ENCODE data around the gene MLST8.

The MLST8 gene, protein sequence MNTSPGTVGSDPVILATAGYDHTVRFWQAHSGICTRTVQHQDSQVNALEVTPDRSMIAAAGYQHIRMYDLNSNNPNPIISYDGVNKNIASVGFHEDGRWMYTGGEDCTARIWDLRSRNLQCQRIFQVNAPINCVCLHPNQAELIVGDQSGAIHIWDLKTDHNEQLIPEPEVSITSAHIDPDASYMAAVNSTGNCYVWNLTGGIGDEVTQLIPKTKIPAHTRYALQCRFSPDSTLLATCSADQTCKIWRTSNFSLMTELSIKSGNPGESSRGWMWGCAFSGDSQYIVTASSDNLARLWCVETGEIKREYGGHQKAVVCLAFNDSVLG

DNA sequence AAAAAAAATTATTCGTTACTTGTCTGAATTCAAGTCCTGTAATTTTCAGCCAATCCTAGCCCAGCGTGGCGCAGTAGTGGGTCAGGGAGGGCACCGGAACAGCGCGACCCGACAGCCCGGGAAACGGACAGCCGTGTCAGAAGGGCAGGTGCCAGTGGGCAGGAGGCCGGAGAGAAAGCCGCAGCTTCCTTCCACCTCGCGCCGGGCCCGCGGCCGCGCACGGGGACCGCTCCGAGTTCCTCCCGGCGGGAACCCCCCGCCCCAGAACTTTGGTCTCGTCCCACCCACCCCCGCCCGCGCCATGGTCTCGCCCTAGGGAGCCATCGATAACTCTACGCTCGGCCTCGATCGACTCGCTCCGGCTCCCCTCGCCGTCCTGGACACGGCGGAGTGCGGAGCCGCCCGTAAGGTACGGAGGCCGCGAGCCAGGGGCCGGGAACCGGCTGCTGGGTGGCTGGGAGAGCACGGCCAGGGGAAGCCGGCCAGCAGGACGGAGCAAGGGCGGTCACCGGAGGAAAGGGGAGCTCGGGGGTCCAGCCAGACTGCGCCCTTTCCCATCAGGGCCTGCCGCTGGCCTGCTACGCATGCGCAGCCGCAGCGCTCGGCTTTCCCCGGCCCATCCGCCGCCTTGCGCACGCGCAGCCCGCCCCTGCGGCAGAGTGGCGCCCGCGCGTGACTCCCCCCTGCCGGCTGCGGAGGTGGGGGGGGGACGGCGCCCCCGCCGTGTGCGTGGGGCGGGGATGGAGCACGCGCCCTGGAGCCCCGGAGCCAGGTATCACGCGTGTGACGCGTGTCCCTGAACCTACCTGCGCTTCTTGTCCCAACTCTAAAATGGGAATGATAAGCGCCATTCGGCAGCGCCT, at the start of gene MLST8:
MLST8 (plus strand) TSS at position 351 of the 863 bp plus-strand sequence. CDS start 632 bp downstream, outside the sequence.
- DNase-seq (ENCODE audit: low spot score), result peak; percentile 99

DNA sequence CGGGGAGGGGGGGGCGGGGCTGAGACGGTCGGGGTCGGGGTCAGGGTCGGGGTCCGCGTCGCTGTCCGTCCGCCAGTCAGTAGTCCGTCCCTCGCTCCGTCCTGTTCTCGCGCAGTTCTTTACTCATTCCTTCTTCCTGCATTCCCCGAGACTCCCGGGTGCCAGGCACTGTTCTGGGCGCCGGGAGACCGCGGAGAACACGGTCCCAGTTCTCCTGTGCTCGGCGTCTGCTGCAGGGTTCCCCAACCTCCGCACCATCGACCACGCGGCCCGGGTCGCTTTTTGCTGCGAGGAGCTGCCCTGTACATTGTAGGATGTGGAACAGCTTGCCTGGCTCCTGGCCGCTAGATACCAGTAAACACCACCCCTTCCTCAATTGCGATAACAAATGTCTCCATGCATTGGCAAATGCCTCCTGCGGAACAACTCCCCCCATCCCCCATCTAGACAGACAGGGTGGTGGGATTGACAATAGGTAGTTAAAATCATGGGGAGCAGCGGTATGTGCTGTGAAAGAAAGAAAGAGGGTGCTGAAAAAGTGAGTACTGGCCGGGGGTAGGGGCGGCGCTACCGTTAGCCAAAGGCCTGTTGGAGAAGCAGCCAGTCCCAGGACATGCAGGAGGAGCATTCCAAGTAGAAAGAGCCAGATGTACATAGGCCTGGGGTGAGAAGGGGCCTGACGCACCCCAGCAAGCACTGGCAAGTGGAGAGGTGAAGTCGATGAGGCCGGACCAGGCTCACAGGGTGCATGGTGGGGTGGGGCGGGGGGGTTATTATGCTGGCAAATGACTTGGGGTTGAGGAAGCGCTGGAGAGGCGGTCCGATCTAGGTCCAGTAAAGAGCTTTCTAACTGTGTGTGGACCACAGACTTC, 49.0 kb upstream of the MLST8 start:
- DNase-seq (ENCODE audit: low spot score), result peak; percentile 45

DNA sequence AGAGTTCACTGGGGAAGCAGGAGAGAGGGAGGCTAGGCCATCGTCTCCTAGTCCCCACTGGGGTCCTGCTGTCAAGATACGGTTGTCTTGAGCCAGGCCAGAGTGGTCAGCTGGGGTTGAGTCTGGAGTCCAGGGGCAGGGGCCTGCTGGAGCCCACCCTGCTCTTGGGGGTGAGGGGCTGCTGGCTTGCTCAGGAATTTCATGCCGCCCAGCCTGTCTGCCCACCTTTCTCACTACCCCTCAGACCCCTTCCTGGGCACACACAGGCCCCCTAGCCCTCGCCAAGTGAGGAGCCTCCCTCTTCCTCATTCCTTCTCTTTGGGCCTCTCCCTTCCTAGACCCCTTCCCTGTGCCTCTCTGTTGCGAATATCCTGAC, 48.4 kb upstream of the MLST8 start:
- DNase-seq (ENCODE audit: low spot score), result no peak

DNA sequence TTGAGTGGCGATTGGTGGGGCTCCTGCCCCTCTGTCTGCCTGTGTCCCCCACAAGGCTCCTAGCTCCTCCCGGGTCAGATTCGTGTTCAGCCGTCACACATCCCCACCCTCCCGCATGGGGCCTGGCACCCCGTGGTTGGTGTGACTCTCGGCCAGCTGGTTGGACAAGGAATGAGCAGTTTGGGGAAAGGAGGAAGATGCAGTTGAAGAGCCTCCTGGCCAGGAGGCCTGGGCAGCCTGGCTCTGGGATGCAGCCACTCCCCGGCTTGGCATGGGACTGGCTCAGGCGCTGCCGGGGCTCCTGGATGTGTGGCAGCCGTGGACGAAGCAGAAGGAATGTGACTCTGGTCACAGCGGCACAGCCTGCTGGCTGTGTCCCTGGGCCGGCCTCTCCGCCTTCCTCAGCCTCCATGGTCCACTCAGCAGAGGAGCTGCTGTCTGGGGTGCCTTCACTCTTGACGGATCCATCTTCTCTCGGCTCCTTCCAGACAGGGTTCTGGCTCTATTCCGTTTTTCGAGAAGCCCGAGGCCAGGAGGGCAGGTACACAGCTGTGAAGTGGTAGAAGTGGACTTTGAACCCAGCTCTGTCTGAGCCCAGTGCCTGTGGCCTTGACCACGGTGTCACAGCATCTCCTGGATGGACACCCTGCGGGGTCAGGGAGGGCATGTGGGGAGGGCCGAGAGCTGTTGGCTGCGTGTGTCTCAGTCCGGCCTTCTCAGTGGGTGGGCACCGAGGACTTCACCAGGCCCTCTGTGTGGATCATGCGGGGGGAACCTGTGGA, 47.6 kb upstream of the MLST8 start:
- no peak for DNase-seq (ENCODE audit: low spot score)

DNA sequence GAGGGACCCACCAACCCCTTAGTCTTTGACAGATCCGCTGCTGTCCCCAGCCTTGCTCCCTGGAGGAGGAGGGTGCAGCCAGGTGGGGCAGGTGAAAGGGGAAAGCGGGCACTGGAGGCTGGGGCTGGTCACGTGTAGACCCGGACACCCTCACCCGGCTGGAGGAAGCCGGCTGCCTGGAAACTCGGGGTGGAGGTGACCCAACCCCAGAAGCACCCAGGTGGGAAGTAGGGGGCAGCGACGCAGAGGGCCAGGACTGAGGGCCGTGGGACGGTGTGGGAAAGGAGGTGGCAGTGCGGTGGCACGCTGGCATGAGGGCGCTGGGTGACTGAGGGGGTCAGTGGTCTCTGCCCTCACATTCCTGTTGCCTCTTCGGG, 47.0 kb upstream of the MLST8 start:
- no peak for DNase-seq (ENCODE audit: low spot score)

DNA sequence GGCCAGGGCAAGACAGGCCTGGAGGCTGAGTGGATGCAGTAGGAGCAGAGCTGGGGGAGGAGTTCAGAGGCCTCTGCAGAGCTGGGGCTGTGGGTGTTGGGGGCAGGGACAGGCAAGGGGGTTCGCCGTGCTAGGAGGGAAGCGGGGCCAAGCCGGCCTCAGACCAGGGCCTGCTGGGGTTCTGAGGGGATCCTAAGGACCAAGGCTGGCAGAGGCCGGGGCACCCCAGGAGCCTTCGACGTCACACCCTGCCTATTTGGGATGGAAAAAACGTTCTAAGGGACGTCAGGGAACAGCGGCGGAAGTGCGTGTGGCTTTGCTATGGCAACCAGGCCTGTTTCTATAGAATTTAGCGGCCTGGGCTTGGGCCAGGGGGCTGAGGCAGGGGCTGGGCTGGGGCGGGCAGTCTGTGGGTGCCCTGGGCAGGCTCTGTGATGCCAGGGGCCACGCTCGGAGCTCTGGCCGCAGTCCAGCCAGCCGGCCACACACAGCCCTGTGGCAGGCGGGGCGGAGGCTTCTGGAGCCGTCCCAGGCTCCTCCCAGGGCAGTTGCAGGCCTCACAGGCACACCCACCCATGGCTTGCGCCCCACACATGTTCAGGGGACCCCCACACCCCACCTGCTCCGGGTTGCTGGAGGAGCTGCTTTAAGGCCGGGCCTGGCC, 45.9 kb upstream of the MLST8 start:
- DNase-seq (ENCODE audit: low spot score), result peak; percentile 63

DNA sequence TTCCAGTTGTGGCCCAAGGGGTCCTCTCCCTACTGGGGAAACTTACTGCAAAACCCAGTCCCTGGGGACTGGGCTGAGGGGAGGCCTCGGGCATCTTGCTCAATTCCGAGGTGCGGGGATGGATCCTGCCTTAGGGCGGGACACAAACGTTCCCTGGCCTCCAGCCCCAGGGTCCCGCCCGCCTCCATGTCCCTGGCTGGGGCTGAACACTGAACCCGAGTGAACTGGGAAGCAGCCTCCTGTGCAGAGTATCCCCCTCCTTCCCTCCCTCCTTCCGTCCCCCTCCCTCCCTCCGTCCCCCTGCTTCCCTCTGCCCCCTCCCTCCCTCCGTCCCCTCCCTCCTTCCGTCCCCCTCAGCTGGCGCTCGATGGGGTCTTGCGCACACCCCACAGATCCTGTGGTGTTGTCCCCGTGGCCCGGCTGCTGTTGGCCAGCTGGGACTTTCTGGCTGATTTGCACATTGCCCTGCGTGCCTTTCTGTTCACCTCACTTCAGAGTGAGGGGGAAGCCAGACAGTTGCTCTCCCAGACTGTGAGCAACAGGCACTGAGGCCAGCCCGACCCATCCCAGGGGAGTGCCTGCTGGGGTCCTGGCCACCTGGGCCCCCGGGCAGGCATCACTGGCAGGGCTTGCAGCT, 44.2 kb upstream of the MLST8 start:
- peak; percentile 79 for DNase-seq (ENCODE audit: low spot score)

DNA sequence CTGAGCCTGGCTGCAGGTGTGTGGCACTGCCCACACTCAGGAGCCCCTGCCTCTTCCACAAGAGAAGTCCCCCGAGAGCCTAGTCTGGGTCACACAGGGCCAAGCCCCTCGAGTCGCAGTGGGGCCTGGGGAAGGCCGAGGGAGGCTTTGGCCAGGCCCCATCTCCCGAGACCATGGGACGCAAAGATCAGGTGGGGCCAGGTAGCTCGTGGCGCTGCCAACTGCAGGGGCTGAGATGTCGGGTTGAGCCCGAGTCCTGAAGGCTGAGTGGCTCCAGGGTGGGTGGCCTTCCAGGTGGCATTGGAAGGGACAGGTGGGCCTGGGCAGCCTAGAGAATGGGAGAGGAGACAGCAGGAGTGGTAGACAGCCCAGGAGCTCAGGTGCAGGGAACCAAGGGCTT, 43.3 kb upstream of the MLST8 start:
- no peak for DNase-seq (ENCODE audit: low spot score)

DNA sequence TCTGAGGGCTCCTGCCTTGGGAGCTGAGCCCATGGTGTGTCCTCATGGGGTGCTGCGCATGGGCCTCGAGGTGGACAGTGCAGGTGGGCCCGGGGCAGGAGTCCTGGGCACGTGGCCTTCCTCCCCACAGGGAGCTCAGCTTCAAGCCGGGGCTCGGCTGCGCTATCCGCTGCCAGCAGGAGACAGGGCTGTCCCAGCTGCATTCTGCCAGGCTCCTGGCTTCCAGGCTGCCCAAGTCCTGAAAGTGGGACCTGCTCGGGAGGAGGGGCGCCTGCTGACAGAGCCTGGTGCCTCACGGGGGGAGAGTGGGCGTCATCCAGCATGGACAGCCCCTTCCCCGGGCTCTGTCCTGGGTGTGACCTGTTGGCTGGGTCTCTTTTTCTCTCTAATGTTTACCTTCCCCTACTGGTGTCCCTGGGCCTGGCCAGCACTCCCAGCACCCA, 42.6 kb upstream of the MLST8 start:
- no peak for DNase-seq (ENCODE audit: low spot score)

DNA sequence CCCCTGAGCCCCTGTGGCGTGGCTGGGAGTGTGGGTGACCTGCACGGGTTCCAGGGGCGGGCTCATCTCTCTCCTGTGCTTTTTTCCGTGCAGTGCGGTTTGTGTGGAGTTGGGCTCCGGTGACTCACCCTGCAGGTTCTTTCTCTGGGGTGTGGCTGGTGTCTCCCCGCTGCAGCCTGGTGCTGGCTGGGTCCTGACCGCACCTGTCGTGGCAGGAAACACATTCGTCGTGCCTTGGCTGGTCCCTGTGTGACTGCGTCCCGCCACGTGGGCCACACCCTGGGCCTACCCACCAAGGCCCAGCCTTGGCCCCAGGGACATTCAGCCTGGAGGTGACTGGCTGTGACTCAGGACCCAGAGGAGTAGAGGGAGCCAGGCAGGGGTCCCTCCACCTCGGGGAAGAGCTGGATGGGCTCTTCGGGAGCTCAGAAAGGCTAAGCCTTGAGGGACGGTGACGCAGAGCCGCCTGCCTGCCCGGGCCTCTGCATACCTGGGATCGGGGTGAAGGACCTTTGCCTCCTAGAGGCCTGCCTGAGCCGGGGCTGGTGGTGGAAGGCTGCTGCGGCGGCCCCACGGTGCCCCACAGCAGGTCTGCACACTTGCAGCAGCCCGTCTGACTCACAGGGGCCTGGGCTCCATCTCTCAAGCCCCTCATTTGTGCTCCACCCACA, 41.9 kb upstream of the MLST8 start:
- no peak for DNase-seq (ENCODE audit: low spot score)

DNA sequence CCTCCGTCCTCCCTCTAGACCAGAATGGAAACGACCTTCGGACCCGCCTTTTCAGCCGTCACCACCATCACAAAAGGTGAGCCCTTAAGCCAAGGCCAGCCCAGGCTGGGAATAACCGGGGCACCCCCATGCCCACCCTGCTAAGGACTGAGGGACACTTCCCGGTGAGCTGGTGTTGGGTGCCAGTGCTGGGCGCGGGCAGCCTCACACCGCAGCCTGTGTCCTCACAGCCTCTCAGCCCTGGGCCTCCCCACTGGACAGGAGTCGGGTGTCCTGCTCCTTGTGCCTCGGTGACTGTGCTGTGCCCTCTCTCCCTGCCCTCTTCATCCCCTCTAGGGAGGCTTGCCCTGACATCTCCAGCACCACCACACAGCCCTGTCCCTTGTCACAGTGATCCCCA, 39.4 kb upstream of the MLST8 start:
- no peak for DNase-seq (ENCODE audit: low spot score)

DNA sequence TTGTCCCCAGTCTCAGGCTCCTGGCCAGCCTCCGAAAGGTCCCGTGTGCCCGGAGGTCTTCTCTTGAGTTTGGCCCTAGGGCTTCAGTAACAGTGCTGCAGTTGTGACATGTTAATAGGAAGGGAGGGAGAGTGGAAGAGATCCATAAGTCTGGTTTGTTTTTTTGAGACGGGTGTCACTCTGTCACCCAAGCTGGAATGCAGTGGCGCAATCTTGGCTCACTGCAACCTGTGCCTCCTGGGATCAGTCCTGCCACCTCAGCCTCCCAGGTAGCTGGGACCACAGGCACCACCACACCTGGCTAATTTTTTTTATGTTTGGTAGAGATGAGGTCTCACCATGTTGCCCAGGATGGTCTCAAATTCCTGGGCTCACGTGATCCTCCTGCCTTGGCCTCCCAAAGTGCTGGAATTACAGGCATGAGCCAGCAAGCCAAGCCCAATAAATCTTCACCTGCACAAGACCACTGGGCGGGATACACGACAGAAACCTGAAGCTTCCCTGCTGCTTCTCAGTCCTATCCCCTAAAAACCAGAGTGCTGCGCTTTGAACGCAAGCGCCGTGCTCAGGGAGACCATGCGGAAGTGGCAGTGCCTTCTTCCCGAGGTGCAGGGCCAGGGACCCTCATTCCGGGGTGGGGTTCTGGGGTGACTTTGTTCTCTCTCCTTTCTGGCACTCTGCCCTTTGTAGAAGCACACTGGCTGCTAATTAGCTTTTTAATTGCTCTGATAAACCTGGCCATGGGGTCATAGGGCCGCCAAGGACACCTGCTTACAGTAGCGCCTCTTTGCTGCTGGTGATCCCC, 38.8 kb upstream of the MLST8 start:
- no peak for DNase-seq (ENCODE audit: low spot score)

DNA sequence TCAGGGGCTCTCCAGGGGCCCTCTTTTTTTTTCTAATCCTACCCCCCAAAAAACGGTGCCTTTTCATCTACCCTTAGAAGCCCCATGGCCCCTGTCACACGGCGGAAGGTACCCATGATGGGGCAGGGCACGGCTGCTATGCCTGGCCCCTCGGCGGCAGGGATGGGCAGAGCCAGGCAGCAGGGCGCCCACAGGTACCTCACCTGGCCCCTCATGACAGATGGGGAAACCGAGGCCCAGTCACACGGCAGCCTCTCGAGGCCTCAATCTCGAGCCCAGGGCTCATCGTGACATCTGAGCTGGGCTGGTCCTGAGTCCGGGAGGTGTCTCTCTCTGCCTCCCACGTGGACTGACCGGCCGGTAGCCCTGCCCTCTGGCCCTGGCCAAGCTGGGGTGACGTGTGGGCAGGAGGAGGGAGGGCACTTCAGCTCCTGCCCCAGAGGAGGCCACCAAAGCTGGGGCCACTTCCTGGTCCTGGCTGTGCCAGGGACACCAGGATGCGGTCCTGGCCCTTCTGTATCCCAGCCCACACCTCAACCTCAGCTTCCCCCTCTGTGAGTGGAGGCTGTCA, 38.1 kb upstream of the MLST8 start:
- DNase-seq (ENCODE audit: low spot score), result no peak

DNA sequence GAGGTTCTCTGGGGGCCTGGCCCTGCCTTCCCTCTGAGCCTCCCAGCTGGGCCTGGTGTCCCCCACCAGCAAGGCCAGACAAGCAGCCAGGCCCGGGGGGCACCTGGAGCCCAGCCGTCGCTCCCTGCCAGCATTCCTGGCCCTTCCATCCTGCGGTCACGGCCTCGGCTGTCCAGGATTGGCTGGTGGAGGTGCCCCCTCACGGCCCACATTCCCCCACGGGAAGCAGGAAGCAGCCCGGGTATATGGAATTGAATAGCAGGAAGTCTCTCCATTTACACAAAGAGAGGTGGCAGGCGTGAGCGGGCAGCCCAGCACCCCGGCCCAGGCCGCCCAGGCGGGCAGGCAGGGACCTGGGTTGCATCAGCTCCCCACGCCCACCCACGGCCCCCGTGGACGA, 35.2 kb upstream of the MLST8 start:
- DNase-seq (ENCODE audit: low spot score), result no peak

DNA sequence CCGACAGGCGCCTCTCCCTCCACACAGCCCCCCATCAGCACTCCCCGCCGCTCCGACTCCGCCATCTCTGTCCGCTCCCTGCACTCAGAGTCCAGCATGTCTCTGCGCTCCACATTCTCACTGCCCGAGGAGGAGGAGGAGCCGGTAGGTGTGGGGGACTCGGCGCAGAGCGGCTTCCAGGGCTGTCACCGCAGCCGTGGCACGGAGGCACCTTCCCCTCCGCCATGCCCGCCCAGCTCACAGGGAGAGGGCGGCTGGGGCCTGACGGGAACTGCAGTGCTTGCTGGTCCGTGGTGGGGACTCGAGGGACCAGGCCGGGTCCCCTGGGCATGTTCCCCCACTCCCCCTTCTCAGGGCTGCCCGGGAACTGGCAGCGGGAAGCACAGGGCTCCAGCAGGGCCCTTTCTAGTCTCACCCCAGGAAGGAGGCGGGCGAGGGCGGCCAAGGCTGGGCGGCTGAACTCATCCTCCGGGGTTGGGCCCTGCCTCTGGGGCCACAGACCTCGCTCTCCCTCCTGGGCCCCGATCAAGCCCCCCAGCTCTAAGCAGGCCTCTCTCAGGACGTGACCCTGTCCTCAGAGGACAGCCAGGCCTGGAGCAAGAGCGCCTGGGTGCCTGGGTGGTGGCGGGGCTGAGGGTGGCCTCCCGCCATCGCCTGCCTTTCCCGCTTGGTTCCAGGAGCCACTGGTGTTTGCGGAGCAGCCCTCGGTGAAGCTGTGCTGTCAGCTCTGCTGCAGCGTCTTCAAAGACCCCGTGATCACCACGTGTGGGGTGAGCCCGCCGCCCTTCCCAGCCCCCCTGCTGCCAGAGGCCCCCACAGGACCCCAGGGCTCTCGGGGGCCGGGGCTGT, 34.4 kb upstream of the MLST8 start:
- DNase-seq (ENCODE audit: low spot score), result no peak

DNA sequence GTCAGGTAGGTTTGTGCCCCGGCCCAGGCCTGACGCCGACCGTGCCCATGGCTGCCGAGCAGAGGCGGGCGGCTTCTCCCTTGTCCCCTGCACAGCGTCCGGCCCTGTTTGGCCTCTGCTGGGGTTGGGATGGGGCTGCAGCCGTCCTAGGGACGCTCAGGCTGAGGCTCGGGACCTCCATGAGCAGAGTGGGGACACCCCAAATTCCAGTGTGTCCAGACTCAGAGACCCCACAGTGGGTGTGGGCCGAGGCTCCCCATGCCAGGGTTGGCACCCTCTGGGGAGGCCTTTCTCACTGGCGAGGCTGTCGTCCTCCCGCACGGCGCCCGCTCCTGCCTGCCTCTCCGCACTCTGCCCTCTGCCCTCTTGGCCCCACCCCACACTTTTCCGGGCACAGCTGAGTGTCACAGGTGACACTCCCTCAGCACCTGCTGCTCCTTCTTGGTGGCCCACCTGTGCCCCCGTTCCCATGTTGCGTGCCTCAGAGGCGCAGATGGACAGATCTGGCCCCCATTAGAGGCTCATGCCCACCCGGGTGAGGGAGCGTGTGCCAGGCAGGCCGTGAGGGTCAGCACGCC, 33.6 kb upstream of the MLST8 start:
- no peak for DNase-seq (ENCODE audit: low spot score)

DNA sequence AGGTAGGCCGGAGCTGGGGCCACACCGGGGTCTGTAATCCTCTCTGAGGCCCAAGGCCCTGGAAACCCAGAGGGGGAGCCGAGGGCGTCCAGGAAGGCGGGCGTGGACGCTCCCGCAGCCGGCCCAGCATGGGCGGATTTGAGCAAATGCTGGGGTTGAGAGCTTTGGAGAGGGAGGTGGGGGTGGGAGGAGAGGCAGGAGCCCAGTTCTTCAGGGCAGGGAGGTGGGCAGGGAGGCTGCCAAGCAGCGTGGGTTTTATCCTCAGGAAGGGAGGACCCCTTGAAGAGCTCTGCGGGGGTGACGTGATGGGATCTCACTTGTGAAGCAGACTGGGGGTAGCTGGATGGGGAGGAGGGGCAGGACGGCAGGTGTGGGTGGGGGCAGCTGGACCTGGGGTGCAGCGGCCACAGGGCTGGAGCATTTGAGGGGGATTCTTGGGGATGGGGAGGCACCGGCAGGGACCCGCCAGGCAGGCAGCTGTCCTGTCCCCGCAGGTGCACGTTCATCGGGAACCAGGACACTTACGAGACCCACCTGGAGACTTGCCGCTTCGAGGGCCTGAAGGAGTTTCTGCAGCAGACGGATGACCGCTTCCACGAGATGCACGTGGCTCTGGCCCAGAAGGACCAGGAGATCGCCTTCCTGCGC, 32.4 kb upstream of the MLST8 start:
- no peak for DNase-seq (ENCODE audit: low spot score)
